ENCODE data around the gene KRTAP10-6.
"Not testable (repeated sequence)": the region's sequence is repeated elsewhere in the genome, so short reads cannot be mapped to it uniquely, and the experiment has no call there.

KRTAP10-6 gene

DNA sequence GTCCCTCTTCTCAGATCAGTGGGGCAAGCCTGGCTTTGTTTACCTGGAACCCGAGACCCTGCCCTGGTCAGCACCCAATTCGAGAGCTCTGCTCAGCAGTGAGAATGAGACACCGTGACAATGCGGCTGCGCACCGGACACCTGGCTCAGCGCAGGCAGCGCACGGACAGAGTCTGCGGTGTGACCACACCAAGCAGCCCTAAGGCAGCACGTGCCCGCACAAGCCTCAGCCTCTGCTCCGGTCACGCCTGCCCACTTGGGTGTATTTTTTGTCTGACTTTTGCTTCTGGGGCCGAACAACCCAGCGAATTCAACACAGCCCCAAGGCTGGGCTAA lies 24.3 kb upstream of the KRTAP10-6 start:
- no peak for DNase-seq

DNA sequence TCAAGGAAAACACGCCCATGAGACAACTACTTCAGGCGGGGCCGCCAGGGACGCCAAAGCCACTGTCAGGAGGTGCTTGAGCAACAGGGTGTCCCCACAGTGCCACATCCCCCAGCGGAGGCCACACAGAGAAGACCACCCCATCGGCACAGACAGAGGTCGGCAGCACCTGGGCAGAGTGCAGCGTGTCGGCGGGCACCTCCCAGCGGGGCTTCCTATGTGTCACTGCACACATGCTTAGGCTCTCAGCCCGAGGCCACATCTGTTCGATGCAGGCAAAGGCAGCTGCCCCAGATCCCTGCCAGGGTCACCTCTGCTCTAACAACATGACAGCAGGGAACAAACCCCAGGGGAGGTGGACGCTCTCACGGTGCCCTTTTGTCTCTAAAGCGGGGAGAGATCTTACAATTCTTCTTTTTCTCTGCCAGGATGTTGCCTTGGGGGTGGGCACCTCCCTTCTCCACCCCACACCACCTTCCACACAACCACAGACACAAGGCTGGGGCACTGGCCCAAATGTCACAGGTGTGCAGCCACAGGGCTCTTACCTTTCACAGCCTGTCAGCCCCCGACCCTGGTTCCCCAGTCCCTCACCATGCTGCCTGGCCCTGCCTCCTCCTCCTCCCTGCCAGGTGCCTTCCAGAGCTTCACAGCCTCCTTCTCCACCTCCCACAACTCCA lies 23.7 kb upstream of the KRTAP10-6 start:
- DNase-seq: no peak

DNA sequence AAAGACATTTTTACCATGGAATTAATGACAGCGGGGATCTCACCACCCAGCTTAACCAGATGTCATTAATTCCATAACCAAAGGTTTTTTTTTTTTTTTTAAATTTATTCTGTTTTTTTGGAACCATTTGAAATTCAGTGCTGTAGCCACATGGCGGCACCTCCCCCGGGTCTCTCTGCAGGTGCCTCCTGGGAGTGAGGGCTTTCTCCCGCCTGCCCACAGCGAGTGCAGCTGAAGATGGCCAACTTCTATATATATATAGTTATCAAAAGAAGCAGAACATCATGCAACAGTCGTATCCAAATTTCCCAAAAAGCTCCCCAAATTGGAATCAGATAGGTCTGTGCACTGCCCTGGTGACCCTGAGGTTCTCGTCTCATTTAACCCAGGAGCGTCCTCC lies 23.2 kb upstream of the KRTAP10-6 start:
- no peak for DNase-seq

DNA sequence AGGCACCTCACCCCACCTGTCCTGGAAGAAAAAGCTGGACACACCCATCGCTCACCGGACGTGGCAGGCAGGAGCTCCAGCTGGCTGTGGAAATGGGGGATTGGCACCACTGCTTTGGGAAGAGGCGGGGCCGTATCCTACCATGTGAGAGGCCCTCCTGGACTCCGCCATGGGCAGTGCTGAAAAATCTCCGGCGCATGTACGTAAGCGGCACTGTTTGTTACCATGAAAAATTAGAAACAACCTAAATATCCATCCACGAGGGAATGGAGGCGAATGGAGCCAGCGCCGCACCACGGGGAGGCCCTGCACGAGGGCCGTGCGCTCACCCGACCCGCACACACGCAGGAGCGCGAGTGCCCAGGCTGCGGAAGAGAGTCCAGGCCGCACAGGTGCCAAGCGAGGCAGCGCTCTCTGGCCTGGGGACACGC lies 22.7 kb upstream of the KRTAP10-6 start:
- no peak for DNase-seq

DNA sequence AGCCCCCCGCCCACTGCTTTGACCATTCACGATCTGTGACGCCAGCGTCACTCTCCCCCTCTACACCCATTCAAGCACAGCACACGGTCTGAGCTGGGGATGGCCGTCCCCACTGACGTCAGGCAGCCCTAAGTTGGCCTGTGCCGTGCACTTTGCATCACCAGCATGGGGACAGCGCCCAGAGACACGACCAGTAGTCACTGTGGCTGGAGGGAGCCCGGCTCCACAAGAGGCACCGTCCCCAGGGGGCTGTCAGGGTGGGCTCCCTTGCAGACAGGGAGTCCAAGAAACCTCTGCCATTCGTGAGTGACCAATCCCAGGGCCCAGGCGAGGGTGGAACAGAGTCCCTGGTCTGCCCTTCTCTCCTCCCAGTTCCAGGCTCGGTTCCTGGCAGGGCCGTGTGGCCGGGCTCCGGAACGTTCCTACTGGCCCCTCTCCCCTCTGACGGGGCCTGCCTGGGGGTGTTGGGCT lies 21.9 kb upstream of the KRTAP10-6 start:
- no peak for DNase-seq

DNA sequence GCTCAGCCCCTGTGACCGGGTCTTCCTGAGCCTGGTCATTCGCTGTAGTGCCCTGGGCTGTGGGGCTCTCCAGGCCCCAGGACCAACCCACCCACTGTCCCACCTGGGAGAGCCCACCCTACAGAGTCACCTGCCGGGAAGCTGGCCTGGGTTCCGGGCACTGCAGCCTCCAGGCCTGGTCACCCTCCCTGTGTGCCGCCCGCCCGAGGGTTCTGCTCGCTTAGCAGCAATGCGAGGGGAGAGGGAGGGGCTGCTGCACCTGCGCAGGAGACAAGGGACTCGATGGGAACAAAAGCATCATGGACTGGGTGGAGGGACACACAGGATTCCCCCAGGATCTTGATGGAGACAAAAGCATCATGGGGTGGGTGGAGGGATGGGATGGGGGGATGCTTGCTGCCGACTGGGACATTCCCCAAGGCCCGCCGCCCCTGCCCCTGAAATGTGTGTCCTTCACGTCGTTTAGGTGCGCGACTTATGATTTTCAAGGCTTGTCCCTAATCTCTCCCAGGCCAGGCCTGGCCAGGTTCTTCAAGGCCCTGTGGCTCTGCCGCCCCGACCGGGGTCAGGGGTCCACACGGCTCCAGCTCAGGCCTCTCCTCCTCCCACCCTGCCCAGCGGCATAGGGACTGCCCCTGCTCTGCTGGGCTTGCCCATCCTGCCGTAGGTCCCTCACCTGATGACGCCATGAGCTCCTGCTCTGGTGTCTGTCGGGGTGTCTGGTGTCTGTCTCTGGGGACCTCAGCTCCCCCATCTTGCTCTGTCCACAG lies 21.3 kb upstream of the KRTAP10-6 start:
- DNase-seq: no peak

DNA sequence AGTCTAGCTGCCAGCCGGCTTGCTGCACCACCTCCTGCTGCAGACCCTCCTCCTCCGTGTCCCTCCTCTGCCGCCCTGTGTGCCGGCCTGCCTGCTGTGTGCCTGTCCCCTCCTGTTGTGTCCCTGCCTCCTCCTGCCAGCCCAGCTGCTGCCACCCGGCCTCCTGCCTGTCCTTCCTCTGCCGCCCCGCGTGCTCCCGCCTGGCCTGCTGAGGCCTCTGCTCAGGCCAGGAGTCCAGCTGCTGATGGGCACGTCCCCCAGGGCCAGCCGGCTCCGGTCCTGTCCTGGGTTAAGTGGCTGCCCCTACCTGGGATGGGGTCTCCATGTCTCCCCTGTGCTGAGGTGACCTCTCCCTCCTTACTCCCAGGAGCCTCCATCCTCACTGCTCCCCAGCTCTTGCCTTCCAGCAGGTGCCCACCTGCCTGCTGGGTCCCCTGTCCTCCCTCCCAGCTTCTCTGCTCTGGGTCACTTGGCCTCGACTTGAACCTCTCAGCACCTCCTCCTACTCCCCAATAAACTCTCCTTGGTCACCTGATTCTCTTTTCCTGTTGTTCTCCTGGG lies 20.4 kb upstream of the KRTAP10-6 start:
- DNase-seq: no peak

DNA sequence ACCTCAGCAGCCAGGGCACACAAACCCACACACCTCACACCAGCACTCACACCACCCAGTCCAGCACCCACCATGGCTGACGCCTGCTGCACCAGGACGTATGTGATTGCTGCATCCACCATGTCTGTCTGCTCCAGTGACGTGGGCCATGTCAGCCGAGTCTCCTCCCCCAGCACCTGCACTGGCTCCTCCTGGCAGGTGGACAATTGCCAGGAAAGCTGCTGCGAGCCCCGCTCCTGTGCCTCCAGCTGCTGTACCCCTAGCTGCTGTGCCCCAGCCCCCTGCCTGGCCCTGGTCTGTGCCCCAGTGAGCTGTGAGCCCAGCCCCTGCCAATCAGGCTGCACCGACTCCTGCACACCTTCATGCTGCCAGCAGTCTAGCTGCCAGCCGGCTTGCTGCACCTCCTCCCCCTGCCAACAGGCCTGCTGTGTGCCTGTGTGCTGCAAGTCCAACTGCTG lies 19.8 kb upstream of the KRTAP10-6 start, which contains the start of gene KRTAP10-8:
Gene KRTAP10-8 (plus strand): TSS at position 51 of the 458 bp plus-strand sequence. CDS start 22 bp downstream, at position 73.
- DNase-seq: no peak

DNA sequence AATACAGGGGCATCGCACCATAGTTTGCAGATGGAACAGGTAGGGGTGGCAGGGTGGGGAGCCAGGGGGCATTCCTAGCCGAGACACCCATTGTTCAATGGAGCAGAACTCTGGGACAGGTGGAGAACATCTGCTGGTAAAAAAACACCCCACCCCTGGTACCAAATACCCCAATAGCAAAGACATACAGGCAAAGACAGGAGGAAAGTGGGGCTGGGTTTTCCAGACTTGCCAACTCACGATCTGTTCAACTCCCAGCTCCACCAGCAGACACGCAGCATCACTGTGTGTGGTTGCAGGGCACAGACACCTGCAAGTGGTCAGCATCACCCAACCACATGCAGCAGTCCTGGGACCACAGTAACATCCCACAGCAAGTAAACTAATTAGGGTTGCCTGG lies 19.2 kb upstream of the KRTAP10-6 start:
- no peak for DNase-seq

DNA sequence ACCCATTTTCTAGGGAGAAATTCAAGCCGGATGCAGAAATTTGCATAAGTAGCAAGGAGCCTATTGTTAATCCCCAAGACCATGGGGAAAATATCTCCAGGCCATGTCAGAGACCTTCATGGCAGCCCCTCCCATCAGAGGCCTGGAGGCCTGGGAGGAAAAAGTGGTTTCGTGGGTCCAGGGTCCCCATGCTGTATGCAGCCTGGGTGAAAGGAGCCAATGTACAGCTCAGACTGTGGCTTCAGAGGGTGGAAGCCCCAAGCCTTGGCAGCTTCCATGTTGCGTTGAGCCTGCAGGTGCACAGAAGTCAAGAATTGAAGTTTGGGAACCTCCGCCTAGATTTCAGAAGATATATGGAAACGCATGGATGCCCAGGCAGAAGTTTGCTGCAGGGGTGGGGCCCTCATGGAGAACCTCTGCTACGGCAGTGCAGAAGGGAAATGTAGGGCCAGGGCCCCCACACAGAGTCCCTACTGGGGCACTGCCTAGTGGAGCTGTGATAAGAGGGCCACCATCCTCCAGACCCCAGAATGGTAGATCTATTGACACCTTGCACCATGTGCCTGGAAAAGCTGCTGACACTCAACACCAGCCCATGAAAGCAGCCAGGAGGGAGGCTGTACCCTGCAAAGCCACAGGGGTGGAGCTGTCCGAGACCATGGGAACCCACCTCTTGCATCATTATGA lies 18.0 kb upstream of the KRTAP10-6 start:
- not testable (repeated sequence) for DNase-seq

DNA sequence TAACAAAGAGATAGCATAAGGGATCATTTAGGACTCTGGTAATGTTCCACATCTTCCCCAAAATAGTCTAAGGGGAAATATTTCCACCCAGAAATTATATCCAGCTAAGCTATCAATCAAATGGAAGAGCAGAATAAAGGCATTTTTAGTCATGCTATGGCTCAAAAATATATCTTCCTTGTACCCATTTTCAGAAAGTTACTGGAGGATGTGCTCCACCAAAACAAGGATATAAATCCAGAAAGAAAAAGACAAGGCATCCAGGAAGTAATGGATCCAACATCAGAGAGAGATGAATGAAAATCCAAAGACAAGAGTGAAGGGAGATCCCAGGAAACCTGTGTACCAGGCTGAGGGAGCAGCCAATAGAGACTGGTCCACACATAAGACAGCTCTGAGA lies 16.9 kb upstream of the KRTAP10-6 start:
- DNase-seq: no peak

DNA sequence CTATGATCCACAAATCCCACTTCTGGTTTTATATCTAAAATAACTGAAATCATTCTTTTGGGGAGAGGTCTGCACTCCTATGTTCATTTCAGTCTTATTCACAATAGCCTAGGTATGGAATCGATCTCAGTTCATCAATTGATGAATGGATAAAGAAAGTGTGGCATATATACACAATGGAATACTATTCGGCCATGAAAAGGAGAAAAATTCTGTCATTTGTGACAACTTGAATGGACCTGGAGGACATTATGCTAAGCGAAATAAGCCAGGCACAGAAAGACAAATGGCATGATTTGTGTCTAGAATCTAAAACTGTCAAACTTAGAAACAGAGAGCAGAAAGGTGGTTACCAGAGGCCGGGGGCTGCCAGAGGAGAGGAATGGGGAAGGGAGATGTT lies 14.2 kb upstream of the KRTAP10-6 start:
- DNase-seq: no peak

DNA sequence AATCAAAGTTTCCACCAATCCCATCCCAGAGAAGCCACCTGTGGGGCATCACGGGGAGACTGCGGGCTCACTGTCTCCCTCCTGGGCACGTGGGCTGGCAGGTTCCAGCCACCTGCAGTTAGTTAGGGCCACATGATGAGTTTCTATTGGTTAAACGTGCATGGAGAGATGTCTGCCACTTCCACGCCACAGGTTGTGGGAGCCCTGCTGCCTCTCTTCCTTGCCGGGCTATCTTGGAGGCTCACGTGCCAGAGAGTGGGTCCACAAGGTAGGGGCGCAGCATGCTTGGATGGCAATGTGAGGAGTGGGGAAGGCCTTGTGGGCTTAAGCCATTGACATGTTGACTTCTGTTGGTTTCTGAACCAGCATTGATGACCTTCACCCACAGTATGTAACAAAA lies 11.6 kb upstream of the KRTAP10-6 start:
- DNase-seq: no peak

DNA sequence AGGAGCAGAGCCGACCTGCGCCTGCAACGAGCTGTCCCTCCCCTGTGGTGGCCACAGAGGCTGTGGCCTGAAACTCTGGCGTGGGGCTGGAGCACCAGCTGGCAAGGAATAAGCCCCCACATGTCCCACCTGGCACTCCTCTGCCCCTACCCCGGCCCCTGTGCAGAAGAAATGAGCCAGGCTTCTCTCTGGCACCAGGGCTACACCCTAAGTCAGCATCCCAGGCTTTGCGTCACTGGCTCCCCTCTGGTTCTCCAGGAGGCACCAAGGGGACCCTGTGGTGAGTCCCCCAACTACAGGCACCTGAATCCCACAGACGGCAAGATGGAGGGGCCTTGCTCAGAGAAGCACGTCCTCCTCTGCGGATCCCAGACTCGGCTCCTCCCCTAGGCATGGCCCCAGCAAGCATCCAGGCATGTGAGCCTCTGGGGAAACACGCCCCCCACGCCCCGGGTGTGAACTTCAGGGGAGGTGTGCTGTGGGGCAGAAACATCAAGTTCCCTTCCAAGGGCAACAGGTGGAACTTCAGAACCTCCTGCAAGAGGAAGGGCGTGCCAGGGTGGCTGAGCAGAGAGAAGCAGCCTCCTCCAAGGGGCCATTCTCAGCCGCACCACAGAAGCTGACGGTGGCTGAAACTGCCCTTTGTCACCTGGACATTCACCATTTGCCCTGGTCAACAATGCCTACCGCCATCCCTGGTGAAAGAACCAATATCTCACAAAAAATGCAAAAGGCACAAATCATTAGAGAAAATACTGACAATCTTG lies 11.0 kb upstream of the KRTAP10-6 start:
- DNase-seq: no peak

DNA sequence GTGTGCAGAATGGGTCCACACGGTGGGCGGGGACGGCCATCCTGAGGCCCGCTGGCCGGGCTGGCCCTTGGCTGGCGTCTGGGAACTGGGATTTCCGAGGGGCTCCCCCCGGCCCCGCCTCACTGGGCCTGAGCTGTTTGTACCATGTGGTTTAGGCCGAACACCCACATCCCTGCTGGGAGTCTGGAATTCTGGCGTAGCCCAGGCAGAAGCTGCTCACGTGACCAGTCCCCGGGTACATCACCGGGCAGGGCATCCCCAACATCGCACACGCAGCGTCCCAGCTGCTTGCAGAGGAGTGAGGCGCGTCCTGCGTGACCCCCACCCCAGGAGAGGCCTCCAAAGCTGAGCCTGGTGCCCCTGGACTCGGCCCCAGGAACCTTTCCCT lies 10.2 kb upstream of the KRTAP10-6 start:
- no peak for DNase-seq

DNA sequence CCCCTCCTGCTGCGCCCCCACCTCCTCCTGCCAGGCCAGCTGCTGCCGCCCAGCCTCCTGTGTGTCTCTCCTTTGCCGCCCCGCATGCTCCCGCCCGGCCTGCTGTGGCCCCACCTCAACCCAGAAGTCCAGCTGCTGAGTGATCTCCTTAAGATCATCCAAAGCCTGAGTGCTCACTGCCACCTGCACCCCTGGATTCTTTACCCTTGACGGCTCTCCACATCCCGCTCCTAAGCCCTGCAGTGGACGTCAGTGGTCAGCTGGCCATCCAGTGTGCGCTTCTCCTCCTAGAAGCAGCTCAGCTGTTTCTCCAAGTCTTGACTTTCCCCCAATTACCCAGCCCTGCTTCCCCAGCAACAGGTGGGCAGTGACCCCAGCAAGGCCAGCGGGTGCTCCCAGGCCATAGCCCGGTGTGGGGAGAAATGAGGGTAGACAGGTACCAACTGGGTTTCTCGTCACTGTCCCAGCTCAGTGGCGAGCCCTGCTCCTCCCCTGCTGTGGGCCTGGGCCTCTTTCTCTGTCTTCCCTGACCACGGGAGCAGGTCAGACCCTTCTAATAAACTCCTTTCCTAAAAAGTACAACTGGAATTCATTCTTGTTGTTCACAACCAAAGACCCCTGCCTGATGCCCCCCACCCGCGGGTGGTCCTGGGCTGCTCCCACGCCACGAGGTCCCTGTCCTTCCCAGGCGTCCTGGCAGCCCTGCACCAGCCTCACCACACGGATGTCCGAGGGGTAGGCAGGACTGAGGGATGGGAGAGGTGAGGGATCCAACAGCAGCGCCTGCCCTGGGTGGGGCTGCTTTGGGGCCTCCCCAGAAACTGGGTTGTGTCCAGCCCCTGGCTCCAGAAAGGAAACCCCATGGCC lies 9.5 kb upstream of the KRTAP10-6 start:
- DNase-seq: no peak

DNA sequence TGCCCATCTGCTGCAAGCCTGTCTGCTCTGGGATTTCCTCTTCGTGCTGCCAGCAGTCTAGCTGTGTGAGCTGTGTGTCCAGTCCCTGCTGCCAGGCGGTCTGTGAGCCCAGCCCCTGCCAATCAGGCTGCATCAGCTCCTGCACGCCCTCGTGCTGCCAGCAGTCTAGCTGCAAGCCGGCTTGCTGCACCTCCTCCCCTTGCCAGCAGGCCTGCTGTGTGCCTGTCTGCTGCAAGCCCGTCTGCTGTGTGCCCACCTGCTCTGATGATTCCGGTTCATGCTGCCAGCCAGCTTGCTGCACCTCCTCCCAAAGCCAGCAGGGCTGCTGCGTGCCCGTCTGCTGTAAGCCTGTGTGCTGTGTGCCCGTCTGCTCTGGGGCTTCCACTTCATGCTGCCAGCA lies 8.8 kb upstream of the KRTAP10-6 start:
- not testable (repeated sequence) for DNase-seq

DNA sequence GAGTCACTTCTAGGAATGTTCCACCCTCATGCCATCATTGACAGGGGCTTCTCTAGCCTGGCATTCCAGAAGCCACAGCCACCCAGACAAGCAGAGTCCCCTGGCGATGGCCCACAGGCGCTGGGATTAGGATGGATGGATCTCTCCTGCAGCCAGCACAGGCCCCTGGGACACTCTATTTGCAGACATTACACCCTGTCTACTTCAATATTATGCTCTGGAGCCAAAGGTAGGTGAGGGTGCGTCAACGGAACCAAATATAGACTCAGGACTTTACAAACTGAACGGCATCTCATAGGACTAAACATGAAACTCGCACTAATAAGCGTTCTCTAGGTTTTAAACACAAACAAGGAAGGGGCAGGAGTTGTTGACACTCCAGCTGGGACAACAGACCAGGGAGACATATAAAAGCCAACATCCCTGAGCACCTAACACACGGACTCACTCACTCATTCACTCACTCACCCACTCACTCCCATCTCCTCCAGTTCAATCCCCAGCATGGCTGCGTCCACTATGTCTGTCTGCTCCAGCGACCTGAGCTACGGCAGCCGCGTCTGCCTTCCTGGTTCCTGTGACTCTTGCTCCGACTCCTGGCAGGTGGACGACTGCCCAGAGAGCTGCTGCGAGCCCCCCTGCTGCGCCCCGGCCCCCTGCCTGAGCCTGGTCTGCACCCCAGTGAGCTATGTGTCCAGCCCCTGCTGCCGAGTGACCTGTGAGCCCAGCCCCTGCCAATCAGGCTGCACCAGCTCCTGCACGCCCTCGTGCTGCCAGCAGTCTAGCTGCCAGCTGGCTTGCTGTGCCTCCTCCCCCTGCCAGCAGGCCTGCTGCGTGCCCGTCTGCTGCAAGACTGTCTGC lies 8.0 kb upstream of the KRTAP10-6 start, which contains the start of gene KRTAP10-7:
Gene KRTAP10-7 (plus strand): TSS at position 480 of the 861 bp plus-strand sequence. CDS start 25 bp downstream, at position 505.
- DNase-seq: not testable (repeated sequence)

DNA sequence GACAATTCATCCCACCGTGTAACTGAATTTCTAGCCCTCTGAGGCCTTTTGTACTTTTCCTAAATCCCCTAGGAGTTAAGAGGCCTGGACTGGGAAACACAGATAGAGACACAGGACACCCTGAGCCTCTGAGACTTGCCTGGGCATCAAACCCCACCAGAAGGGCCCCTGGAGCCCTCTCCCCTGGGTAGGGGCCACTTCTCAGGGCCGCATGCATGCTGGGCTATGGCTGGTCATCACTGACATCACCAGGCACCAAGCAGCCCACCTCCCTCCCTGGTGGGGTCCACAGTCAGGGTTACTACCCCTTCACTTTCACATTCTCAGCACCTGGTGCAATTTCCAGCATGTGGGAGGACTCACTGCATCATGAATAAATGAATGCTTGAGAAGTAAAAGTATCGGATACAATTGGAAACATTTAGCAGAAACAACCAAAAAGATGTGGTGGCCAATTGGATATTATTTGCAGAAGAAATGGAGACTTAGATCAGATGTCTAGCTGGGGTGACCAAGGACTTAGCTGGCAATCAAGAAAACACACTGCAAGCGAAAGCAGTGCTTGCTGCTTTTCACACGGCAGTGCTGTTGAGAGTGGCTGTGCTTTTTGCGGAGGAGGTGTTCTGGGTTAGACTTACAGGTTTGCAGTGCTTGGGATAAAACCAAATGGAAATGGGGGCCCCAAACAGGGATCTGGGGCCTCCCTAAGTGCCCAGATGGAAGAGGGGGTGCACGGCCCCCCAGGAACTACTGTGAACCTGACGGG lies 7.1 kb upstream of the KRTAP10-6 start:
- no peak for DNase-seq

DNA sequence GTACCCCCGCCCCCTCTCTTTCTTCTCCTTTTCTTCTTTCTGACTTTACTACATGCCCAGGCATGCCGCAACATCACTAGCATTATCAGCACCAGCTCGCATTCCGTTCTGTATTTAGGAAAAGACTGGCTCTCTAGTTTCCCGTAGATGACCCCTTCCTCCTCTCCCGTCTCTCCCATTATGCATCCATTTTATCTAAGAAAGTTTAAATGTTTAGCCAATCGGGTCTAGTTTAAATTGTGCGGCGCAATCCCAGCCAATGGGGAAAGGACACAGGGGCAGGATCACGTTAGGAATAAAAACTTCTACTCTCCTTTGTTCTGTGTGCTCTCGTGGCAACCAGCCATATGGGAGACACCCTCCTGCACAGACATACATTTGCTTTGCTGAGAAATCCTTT lies 5.8 kb upstream of the KRTAP10-6 start:
- DNase-seq: no peak

Data from hematopoietic multipotent progenitor cell treated with erythropoietin and hydrocortisone succinate and interleukin-3 and kit ligand, for 6 days (in vitro differentiated cells).